GM12872 (cell line): ENCODE measurements around the gene RAB5B.

Experiments used
- CTCF ChIP-seq: IDR thresholded peaks from 3 replicates; pipeline ENCODE4 v1.5.1; 2011; ENCODE audit warnings: low read depth, mild to moderate bottlenecking, low read length, moderate library complexity; ENCODE audit not compliant: insufficient read depth

Gene RAB5B

DNA sequence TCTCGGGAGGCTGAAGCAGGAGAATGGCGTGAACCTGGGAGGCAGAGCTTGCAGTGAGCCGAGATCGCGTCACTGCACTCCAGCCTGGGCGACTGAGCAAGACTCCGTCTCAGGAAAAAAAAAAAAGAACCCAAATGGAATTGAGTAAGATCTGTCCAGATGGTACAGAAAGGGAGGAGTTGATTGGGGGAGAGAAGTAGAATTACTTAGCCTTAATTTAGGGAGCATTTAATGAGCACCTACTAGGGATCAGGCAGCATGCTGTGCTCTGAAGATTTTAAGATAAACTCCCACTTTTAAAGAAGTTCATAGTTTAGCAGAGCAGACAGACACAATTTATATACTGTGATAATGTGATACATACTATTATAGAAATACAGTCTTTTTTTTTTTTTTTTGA is 4.5 kb downstream of the RAB5B start:
- TF ChIP-seq CTCF = no peak

DNA sequence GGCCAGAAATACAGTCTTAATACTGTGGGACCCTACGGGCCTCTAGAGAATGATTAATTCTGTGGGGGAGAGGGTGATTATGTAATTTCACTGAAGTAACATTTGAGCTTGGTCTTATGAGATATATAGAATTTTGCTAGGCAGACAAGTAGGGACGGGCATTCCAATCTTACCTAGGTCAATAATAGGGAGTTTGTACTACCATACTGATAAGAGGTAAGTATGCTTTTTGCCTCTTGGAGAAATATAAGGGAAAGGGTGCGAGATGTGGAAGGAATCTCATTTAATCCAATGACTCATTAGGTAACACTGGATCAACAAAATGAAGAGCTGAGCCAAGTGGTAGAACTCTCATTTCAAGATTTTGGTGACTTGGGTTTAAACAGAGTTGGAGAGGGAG is 5.2 kb downstream of the RAB5B start:
- no peak for TF ChIP-seq CTCF

GRCh38 chr12:55982319-55982936 is 8.6 kb downstream of the RAB5B start:
- TF ChIP-seq CTCF = no peak

- TF ChIP-seq CTCF = no peak
Measured at GRCh38 chr12:55983232-55983842, 9.5 kb downstream of the RAB5B start.

DNA sequence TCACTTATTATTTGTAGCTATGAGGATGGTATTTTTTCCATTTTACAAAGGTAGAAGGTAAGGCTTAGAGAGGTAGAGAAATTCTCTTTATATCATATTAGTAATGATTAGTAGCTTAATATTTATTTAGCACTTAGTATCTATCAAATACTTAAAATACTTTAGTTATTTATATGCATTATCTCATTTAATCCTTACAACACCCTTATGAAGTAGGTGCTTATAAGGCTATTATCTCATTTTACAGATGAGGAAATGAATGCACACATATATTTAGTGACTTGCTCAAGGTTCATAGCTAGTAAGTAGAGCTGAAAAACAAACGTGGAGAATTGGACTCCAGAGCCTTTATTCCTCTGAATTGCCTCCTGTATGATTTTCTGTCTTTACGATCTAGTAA is 11.0 kb downstream of the RAB5B start:
- TF ChIP-seq CTCF = no peak

DNA sequence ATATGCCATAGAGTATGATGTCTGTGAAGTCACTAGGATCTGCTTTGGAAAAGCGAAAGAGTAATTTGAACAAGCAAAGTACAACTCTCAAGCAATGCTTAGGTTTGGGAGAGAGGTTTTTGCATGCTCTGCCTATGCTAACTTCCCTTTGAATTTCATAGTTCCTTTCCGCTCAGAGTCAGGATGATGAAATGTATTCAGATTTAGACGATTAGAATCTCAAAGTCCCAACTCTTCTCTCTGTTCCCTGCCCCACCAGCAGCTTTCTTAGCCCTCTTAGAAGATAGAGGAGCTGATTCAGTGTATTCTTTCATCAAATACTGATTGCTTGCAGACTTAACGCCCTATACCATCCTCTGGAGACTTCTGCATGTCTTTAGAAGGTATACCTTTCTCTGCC is 11.5 kb downstream of the RAB5B start:
- no peak for TF ChIP-seq CTCF

DNA sequence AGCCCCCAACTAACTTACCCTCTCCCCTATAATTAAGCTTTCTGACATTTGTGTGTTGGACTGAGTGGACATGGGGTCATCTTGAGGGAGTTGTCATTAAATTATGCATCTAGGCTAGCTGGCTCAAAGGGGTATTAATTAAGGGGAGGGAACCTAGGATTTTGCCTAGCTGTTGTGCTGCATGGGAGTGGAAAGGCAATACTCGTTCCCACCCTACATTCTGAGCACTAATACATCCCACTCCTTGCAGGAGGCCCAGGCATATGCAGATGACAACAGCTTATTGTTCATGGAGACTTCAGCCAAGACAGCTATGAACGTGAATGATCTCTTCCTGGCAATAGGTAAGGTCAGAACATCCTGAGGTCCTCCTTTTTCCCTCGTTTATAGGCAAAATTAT is 17.2 kb downstream of the RAB5B start:
- no peak for TF ChIP-seq CTCF
